Panc1 (cell line): ENCODE results near the gene NCR3LG1. TPM values are rescaled to one million over a fixed set of nuclear protein-coding genes. Genes with fewer than 3 reads are reported as not detected.

Source experiments
- ATAC-seq: fragments of 200-7000 bp; cut with Tn5 transposase; 2 replicates; pipeline ENCODE4 v1.9.1; 2020; ENCODE audit warnings: mild to moderate bottlenecking, moderate library complexity
- Bru-seq: library from RNA; stranded (reverse); fragments of 400-500 nt; gene quantifications from one replicate; lab custom pipeline; 2021; lab: Mats Ljungman, UMichigan
- BruChase-seq, 2 experiments: library from RNA; stranded (reverse); fragments of 400-500 nt; gene quantifications; one replicate each; lab custom pipeline; 2021; lab: Mats Ljungman, UMichigan
- BruUV-seq: library from RNA; stranded (reverse); fragments of 400-500 nt; replicated peaks from 2 replicates; lab custom pipeline; 2021; lab: Mats Ljungman, UMichigan
- CTCF ChIA-PET: fragments of 300-600 bp; sonication (Branson Sonifier 250); formaldehyde crosslinking; loops from one replicate; lab custom pipeline; 2022; ENCODE audit warnings: antibody characterized with exemption; lab: Charles Lee
- POLR2A ChIA-PET: fragments of 300-600 bp; sonication (Branson Sonifier 250); formaldehyde crosslinking; loops from one replicate; lab custom pipeline; 2022; ENCODE audit warnings: antibody characterized with exemption; lab: Charles Lee
- DNase-seq: peaks from one replicate; pipeline ENCODE4 v3.0.0-alpha.2; 2010; ENCODE audit warnings: low read depth, low spot score
- H3K27ac ChIP-seq: 2 replicates; pipeline ENCODE4 v1.5.1; 2011; ENCODE audit warnings: mild to moderate bottlenecking, low read length, inconsistent platforms
- H3K27me3 ChIP-seq: fragments of 200-500 bp; sonication (Bioruptor generic); 2 replicates; pipeline ENCODE4 v1.6.0; 2014; ENCODE audit warnings: low read length, inconsistent platforms; ENCODE audit not compliant: control insufficient read depth, insufficient read depth
- H3K36me3 ChIP-seq: fragments of 200-500 bp; sonication (Bioruptor generic); 2 replicates; pipeline ENCODE4 v1.5.1; 2014; ENCODE audit warnings: inconsistent platforms, mild to moderate bottlenecking, low read length, moderate library complexity; ENCODE audit not compliant: control insufficient read depth, insufficient read depth
- H3K4me1 ChIP-seq: 2 replicates; pipeline ENCODE4 v1.5.1; 2011; ENCODE audit warnings: inconsistent platforms, mild to moderate bottlenecking, low read length, moderate library complexity; ENCODE audit not compliant: control insufficient read depth, insufficient read depth
- H3K4me3 ChIP-seq, 2 experiments: 2 replicates each; pipeline ENCODE4 v1.5.1; 2011 to 2012; ENCODE audit warnings: low read depth in 2 of 2, low read length in 2 of 2, mild to moderate bottlenecking in 2 of 2, inconsistent platforms in 1 of 2, moderate library complexity in 1 of 2
- H3K9me3 ChIP-seq: fragments of 200-500 bp; sonication (Bioruptor generic); 2 replicates; pipeline ENCODE4 v1.5.1; 2014; ENCODE audit warnings: low read depth, mild to moderate bottlenecking, inconsistent platforms, low read length, moderate library complexity; ENCODE audit not compliant: control insufficient read depth, insufficient read depth
- POLR2AphosphoS5 ChIP-seq: IDR thresholded peaks from 2 replicates; pipeline ENCODE4 v1.6.1; 2012; ENCODE audit warnings: mild to moderate bottlenecking, low read depth, low read length, moderate library complexity
- SIN3A ChIP-seq: IDR thresholded peaks from 2 replicates; pipeline ENCODE4 v1.6.1; 2012; ENCODE audit warnings: low read depth, mild to moderate bottlenecking, low read length, moderate library complexity, borderline replicate concordance; ENCODE audit not compliant: insufficient read depth
- TCF7L2 ChIP-seq: IDR thresholded peaks from 2 replicates; pipeline ENCODE4 v1.6.1; 2011; ENCODE audit warnings: mild to moderate bottlenecking, low read depth, low read length, inconsistent platforms
- in situ Hi-C: cut with HindIII; loops from 2 replicates; pipeline ENCODE4 v1.10.0; 2016; ENCODE audit warnings: low sequenced_read_pairs, low pct_unique_long_range_greater_than_20kb
- intact Hi-C: fragments of 100-400 bp; cut with micrococcal nuclease; formaldehyde crosslinking; loops from one replicate; pipeline ENCODE4 v1.10.0; 2022; ENCODE audit not compliant: unreplicated experiment
- long read RNA-seq: library from polyadenylated mRNA; unstranded; transcript quantifications from one replicate; pipeline ENCODE4 v2.0.0, GENCODE V29; 2021; ENCODE audit not compliant: unreplicated experiment
- polyA plus RNA-seq: library from polyadenylated mRNA; unstranded; fragments of >200 nt; gene quantifications from one replicate; pipeline ENCODE4 v1.2.1, GENCODE V29; 2012; ENCODE audit warnings: missing spikeins; ENCODE audit not compliant: insufficient read length
- total RNA-seq: library from RNA; stranded (reverse); gene quantifications from one replicate; pipeline ENCODE4 v1.2.1, GENCODE V29; 2021; ENCODE audit not compliant: unreplicated experiment
- TF ChIP-seq, protein P1 (sequence below), 2 experiments: IDR thresholded peaks; 2 replicates each; pipeline ENCODE4 v1.6.1; 2011 to 2012; ENCODE audit warnings: low read depth in 2 of 2, control low read depth in 1 of 2, low read length in 1 of 2, mild to moderate bottlenecking in 1 of 2, moderate library complexity in 1 of 2; ENCODE audit not compliant: insufficient read depth in 1 of 2
- TF ChIP-seq, protein P2 (sequence below): fragments of 450-650 bp; IDR thresholded peaks from 2 replicates; pipeline ENCODE4 v1.5.1; 2017; ENCODE audit warnings: mild to moderate bottlenecking

Gene NCR3LG1, protein sequence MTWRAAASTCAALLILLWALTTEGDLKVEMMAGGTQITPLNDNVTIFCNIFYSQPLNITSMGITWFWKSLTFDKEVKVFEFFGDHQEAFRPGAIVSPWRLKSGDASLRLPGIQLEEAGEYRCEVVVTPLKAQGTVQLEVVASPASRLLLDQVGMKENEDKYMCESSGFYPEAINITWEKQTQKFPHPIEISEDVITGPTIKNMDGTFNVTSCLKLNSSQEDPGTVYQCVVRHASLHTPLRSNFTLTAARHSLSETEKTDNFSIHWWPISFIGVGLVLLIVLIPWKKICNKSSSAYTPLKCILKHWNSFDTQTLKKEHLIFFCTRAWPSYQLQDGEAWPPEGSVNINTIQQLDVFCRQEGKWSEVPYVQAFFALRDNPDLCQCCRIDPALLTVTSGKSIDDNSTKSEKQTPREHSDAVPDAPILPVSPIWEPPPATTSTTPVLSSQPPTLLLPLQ
- 8.6 TPM for total RNA-seq
- polyA plus RNA-seq, result 1.1 TPM
- percentile 67 among the genes with signal in this experiment for Bru-seq, nascent RNA
- BruChase-seq, experiment 1, labeled RNA remaining after a 2-hour chase, result percentile 85 among the genes with signal in this experiment
- BruChase-seq, experiment 2, labeled RNA remaining after a 6-hour chase, result percentile 90 among the genes with signal in this experiment
- long read RNA-seq, full-length matches to known transcripts, result 3 of 9 reads
- long read RNA-seq, partial matches to known transcripts, result 1 of 9 reads
- long read RNA-seq, other reads (novel, unspliced or antisense), result 5 of 9 reads

DNA sequence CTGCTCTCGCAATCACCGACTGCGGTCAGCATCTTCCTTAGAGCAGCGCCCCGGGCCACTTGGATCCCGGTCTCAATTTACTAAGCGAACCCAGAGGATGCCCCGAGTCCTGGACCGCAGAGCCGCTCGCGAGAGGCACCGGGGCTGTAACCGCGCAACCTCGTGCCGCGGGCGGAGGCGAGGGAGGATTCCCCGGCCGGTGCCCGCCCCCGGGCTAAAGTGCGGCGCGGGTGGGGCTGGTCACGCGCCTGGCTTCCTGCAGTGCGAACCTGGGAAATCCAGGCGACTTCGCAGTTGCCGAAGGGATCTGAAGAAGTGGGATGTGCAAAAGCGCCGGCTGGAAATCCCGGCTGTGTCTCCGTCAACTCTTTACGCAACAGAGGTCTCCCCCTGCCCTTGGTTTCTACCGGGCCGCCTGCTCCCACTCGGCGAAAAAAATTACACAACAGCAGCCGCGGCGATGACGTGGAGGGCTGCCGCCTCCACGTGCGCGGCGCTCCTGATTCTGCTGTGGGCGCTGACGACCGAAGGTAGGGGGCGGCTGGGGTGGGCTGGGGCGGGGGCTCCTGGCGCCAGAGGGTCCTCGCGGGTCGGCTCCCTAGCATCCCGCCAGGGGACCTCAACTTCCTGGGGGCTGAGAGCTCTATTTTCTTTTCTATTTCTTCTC is at the start of gene NCR3LG1:
NCR3LG1 (plus strand) TSS at position 291 of the 667 bp plus-strand sequence; CDS start at position 461, 170 bp downstream.
- peak; percentile 57 for ATAC-seq
- DNase-seq, result peak; percentile 36
- peak within 1 kb of the TSS; percentile 44 for H3K27ac ChIP-seq
- ChIA-PET POLR2A (interaction anchor here (0.6 to 0.7 kb wide), 3 partner anchors 143 to 1103 kb away, joined by 3 to 14 read pairs (median 9); no protein-coding TSS in a partner anchor), CTCF (no interaction called here)
- no peaks in the 10 kb centered on the region for H3K9me3 ChIP-seq
- no peaks in the 10 kb centered on the region for H3K27me3 ChIP-seq
- intact Hi-C loops (loop anchor here (5.0 kb wide), 2 partner anchors 74 to 119 kb away; partner anchors contain the start of gene NUCB2), in situ Hi-C loops (no loop called here)
- peaks cover 4% of the 10 kb centered on the region; the same call in 1 of the 2 replicates for H3K4me1 ChIP-seq
- no peaks in the 10 kb centered on the region for H3K36me3 ChIP-seq
- peak within 1 kb of the TSS; percentile 58 to 89 for H3K4me3 ChIP-seq
- TF ChIP-seq SIN3A (no peak), POLR2AphosphoS5 (no peak), TCF7L2 (no peak; the same call in 1 of the 2 replicates)
- TF ChIP-seq, protein P1, sequence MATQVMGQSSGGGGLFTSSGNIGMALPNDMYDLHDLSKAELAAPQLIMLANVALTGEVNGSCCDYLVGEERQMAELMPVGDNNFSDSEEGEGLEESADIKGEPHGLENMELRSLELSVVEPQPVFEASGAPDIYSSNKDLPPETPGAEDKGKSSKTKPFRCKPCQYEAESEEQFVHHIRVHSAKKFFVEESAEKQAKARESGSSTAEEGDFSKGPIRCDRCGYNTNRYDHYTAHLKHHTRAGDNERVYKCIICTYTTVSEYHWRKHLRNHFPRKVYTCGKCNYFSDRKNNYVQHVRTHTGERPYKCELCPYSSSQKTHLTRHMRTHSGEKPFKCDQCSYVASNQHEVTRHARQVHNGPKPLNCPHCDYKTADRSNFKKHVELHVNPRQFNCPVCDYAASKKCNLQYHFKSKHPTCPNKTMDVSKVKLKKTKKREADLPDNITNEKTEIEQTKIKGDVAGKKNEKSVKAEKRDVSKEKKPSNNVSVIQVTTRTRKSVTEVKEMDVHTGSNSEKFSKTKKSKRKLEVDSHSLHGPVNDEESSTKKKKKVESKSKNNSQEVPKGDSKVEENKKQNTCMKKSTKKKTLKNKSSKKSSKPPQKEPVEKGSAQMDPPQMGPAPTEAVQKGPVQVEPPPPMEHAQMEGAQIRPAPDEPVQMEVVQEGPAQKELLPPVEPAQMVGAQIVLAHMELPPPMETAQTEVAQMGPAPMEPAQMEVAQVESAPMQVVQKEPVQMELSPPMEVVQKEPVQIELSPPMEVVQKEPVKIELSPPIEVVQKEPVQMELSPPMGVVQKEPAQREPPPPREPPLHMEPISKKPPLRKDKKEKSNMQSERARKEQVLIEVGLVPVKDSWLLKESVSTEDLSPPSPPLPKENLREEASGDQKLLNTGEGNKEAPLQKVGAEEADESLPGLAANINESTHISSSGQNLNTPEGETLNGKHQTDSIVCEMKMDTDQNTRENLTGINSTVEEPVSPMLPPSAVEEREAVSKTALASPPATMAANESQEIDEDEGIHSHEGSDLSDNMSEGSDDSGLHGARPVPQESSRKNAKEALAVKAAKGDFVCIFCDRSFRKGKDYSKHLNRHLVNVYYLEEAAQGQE (IDR thresholded peaks at IDR 0.05; ENCODE audit: insufficient read depth in 1 of 2, low read depth in 2 of 2, low read length in 1 of 2), result no peak
- TF ChIP-seq, protein P2, sequence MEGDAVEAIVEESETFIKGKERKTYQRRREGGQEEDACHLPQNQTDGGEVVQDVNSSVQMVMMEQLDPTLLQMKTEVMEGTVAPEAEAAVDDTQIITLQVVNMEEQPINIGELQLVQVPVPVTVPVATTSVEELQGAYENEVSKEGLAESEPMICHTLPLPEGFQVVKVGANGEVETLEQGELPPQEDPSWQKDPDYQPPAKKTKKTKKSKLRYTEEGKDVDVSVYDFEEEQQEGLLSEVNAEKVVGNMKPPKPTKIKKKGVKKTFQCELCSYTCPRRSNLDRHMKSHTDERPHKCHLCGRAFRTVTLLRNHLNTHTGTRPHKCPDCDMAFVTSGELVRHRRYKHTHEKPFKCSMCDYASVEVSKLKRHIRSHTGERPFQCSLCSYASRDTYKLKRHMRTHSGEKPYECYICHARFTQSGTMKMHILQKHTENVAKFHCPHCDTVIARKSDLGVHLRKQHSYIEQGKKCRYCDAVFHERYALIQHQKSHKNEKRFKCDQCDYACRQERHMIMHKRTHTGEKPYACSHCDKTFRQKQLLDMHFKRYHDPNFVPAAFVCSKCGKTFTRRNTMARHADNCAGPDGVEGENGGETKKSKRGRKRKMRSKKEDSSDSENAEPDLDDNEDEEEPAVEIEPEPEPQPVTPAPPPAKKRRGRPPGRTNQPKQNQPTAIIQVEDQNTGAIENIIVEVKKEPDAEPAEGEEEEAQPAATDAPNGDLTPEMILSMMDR, result peak; percentile 20; the same call in 1 of the 2 replicates
- BruUV-seq, result no TSS peak

DNA sequence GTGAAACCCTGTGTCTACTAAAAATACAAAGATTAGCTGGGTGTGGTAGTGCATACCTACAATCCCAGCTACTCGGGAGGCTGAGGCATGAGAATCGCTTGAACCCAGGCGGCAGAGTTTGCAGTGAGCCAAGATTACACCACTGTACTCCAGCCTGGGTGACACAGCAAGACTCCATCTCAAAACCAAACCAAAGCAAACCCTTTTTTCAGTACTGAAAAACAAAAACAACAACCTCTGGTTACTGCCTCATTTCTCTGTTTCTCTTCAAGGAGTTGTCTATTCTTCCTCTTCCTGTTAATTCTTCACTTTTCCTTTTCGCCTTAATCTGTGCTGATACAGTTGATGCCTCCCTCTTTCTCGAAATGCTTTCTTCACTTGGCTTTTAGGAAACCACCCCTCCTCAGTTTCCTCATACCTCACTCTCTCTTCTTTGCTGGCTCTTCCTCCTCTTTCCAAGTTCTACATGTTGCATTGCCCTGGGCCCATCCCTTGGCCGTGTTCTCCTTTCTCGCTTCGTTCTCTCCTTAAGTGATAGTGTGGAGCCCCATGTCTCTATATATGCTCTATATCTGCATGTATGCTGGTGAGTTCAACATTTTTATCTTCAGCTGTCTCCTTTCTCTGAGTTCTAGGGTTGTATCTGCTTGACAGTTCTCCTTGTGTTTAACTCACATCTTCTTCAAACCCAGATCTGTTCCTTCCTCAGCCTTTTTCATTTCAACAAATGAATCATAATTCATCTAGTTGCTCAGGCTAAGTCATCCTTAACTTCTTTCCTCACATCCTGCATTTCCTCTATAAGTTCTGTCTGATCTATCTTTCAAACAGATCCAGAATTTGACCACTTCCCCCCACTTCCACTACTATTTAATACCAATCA is 38.0 kb upstream of the NCR3LG1 start:
- H3K36me3 ChIP-seq, result peaks cover 7% of the 10 kb centered on the region
- H3K27me3 ChIP-seq, result no peaks in the 10 kb centered on the region
- H3K9me3 ChIP-seq, result no peaks in the 10 kb centered on the region
- BruUV-seq, result no TSS peak
- no peak overlapping the region for H3K4me3 ChIP-seq
- ATAC-seq (no peak), DNase-seq (no peak)
- H3K27ac ChIP-seq, result no peak overlapping the region
- ChIA-PET POLR2A (no interaction called here), CTCF (no interaction called here)
- TF ChIP-seq, protein P2, result no peak
- TF ChIP-seq SIN3A (no peak), TCF7L2 (no peak), POLR2AphosphoS5 (no peak)
- TF ChIP-seq, protein P1 (IDR thresholded peaks at IDR 0.05; ENCODE audit: insufficient read depth in 1 of 2, low read depth in 2 of 2, low read length in 1 of 2), result no peak
- intact Hi-C loops (no loop called here), in situ Hi-C loops (no loop called here)
- H3K4me1 ChIP-seq, result no peaks in the 10 kb centered on the region
